Caco-2 (cell line): ENCODE measurements around the gene EML5. TPM values are rescaled to one million over a fixed set of nuclear protein-coding genes. Genes with fewer than 3 reads are reported as not detected.

Experiments used
- BruUV-seq: library from RNA; stranded (reverse); fragments of 400-500 nt; replicated peaks from 2 replicates; lab custom pipeline; 2021; lab: Mats Ljungman, UMichigan
- CTCF ChIA-PET: fragments of 300-600 bp; sonication (Branson Sonifier 250); formaldehyde crosslinking; loops from one replicate; lab custom pipeline; 2022; ENCODE audit warnings: antibody characterized with exemption; lab: Charles Lee
- POLR2A ChIA-PET: fragments of 300-600 bp; sonication (Branson Sonifier 250); formaldehyde crosslinking; loops from one replicate; lab custom pipeline; 2022; ENCODE audit warnings: antibody characterized with exemption; lab: Charles Lee
- DNase-seq, 2 experiments: peaks; one replicate each; pipeline versions ENCODE4 v3.0.0 to v3.0.0-alpha.2; 2020 to 2022
- H3K27me3 ChIP-seq: replicated peaks from 2 replicates; pipeline ENCODE4 v1.6.0; 2011; ENCODE audit warnings: low read length; ENCODE audit not compliant: control insufficient read depth, insufficient read depth
- H3K36me3 ChIP-seq: 2 replicates; pipeline ENCODE4 v1.5.1; 2011; ENCODE audit warnings: low read length; ENCODE audit not compliant: control insufficient read depth, insufficient read depth
- H3K4me1 ChIP-seq: fragments of 250-450 bp; sonication (Bioruptor Pico); 2 replicates; pipeline ENCODE4 v1.5.1; 2020; ENCODE audit warnings: mild to moderate bottlenecking
- H3K4me3 ChIP-seq: 2 replicates; pipeline ENCODE4 v1.5.1; 2011; ENCODE audit warnings: low read depth, mild to moderate bottlenecking, control low read depth, low read length
- H3K9me3 ChIP-seq: fragments of 250-450 bp; sonication (Bioruptor Pico); 2 replicates; pipeline ENCODE4 v1.5.1; 2020; ENCODE audit warnings: mild to moderate bottlenecking, moderate library complexity
- H3K27ac Mint-ChIP-seq: one replicate; pipeline ENCODE4 v1.8.0; 2022; ENCODE audit warnings: mixed read lengths; ENCODE audit not compliant: unreplicated experiment
- H3K27me3 Mint-ChIP-seq: one replicate; pipeline ENCODE4 v1.8.0; 2022; ENCODE audit warnings: mixed read lengths; ENCODE audit not compliant: insufficient read depth, unreplicated experiment
- H3K36me3 Mint-ChIP-seq: one replicate; pipeline ENCODE4 v1.8.0; 2022; ENCODE audit warnings: mild to moderate bottlenecking, mixed read lengths; ENCODE audit not compliant: insufficient read depth, unreplicated experiment
- H3K4me1 Mint-ChIP-seq: one replicate; pipeline ENCODE4 v1.8.0; 2022; ENCODE audit warnings: low read depth, mixed read lengths; ENCODE audit not compliant: unreplicated experiment
- H3K4me3 Mint-ChIP-seq: one replicate; pipeline ENCODE4 v1.8.0; 2022; ENCODE audit warnings: mild to moderate bottlenecking, moderate library complexity, mixed read lengths; ENCODE audit not compliant: unreplicated experiment
- H3K9me3 Mint-ChIP-seq: one replicate; pipeline ENCODE4 v1.8.0; 2022; ENCODE audit warnings: mixed read lengths; ENCODE audit not compliant: unreplicated experiment
- CTCF ChIP-seq, 2 experiments: fragments of 200-600 bp in 1 of 2; IDR thresholded peaks; 1 replicate in 1 of 2; 2 replicates in 1 of 2; pipeline versions ENCODE4 v1.5.1 to v1.8.0; 2011 to 2022; ENCODE audit warnings: antibody characterized with exemption in 1 of 2, control low read depth in 1 of 2, inconsistent platforms in 1 of 2, low read depth in 1 of 2, low read length in 1 of 2, mild to moderate bottlenecking in 1 of 2, moderate library complexity in 1 of 2; ENCODE audit not compliant: insufficient read depth in 1 of 2, severe bottlenecking in 1 of 2, unreplicated experiment in 1 of 2
- intact Hi-C: fragments of 100-400 bp; cut with micrococcal nuclease; formaldehyde crosslinking; loops from one replicate; pipeline ENCODE4 v1.10.0; 2022; ENCODE audit not compliant: unreplicated experiment
- total RNA-seq: library from RNA; stranded (reverse); gene quantifications from 2 replicates; pipeline ENCODE4 v1.2.3, GENCODE V29; 2022

EML5 gene
- total RNA-seq, 1 experiment from 2014 or later: 0.11 TPM

- peak within 1 kb of the TSS; percentile 44 for H3K27ac Mint-ChIP-seq
- Histone ChIP-seq H3K9me3 (no peaks in the 10 kb centered on the region), H3K4me3 (peak within 1 kb of the TSS; percentile 99), H3K4me1 (peaks cover 18% of the 10 kb centered on the region; the same call in 1 of the 2 replicates), H3K27me3 (no peaks in the 10 kb centered on the region), H3K36me3 (no peaks in the 10 kb centered on the region)
- no TSS peak for BruUV-seq
- no peaks in the 10 kb centered on the region for H3K27me3 Mint-ChIP-seq
- POLR2A ChIA-PET: no interaction called here
- H3K36me3 Mint-ChIP-seq: peaks cover 19% of the 10 kb centered on the region
- no peak for TF ChIP-seq CTCF (IDR thresholded peaks at IDR 0.05; ENCODE audit: insufficient read depth in 1 of 2, low read depth in 1 of 2, low read length in 1 of 2, severe bottlenecking in 1 of 2, unreplicated experiment in 1 of 2)
- H3K9me3 Mint-ChIP-seq: no peaks in the 10 kb centered on the region
- DNase-seq: peak; percentile 87 to 93
- peaks cover 7% of the 10 kb centered on the region for H3K4me1 Mint-ChIP-seq
- CTCF ChIA-PET: no interaction called here
- intact Hi-C loops: loop anchor here (2.0 to 5.0 kb wide), 4 partner anchors 91 to 616 kb away; no protein-coding TSS in a partner anchor
- peak within 1 kb of the TSS; percentile 73 for H3K4me3 Mint-ChIP-seq
These were observed 229.7 kb downstream of the EML5 start, which contains the start of gene ZC3H14 for GRCh38 chr14:88562831-88563686. Gene ZC3H14 (plus strand): TSS chr14:88563037. CDS start chr14:88563134, 97 bp downstream.

- TF ChIP-seq CTCF (IDR thresholded peaks at IDR 0.05; ENCODE audit: insufficient read depth in 1 of 2, low read depth in 1 of 2, low read length in 1 of 2, severe bottlenecking in 1 of 2, unreplicated experiment in 1 of 2): no peak
- no peaks in the 10 kb centered on the region for H3K27me3 Mint-ChIP-seq
- Histone ChIP-seq H3K9me3 (no peaks in the 10 kb centered on the region), H3K4me1 (peaks cover 18% of the 10 kb centered on the region; the same call in 1 of the 2 replicates), H3K36me3 (no peaks in the 10 kb centered on the region), H3K4me3 (peak overlapping the region; percentile 99), H3K27me3 (no peaks in the 10 kb centered on the region)
- no TSS peak for BruUV-seq
- CTCF ChIA-PET: no interaction called here
- DNase-seq: no peak
- POLR2A ChIA-PET: no interaction called here
- no peaks in the 10 kb centered on the region for H3K9me3 Mint-ChIP-seq
- H3K36me3 Mint-ChIP-seq: peaks cover 14% of the 10 kb centered on the region
- peak overlapping the region; percentile 73 for H3K4me3 Mint-ChIP-seq
- intact Hi-C loops: loop anchor here (2.0 to 5.0 kb wide), 4 partner anchors 90 to 615 kb away; no protein-coding TSS in a partner anchor
- peak overlapping the region; percentile 44 for H3K27ac Mint-ChIP-seq
- H3K4me1 Mint-ChIP-seq: peaks cover 7% of the 10 kb centered on the region
These were observed 230.3 kb downstream of the EML5 start for GRCh38 chr14:88562532-88562830.

Other genes starting within 250 kb of the EML5 start
- gene PTPN21, start 237.9 kb downstream of the EML5 start, total RNA-seq: 25.2 and 27.7 TPM in 2 replicates
- 77.1 and 77.6 TPM in 2 replicates for gene ZC3H14, start 229.9 kb downstream of the EML5 start, total RNA-seq
- gene TTC8, start 31.7 kb upstream of the EML5 start, total RNA-seq: 9.6 and 13.6 TPM in 2 replicates